Heart right ventricle (tissue), 16 donors: Measurements from ENCODE around the gene WDR81. TPM values are rescaled to one million over a fixed set of nuclear protein-coding genes. Genes with fewer than 3 reads are reported as not detected.

Source experiments
- ATAC-seq, 8 donors: fragments of 200-7000 bp; cut with Tn5 transposase; one replicate each; pipeline ENCODE4 v1.9.1; 2020; ENCODE audit warnings: mild to moderate bottlenecking in 8 of 8, moderate library complexity in 8 of 8, moderate number of reproducible peaks in 1 of 8
- DNase-seq, 2 donors: peaks; one replicate each; pipeline ENCODE4 v3.0.0-alpha.2; 2020
- H3K27ac ChIP-seq, 10 donors: fragments of 200-600 bp; sonication (generic) in 2 of 10; one replicate each; pipeline versions ENCODE4 v1.5.0 to v1.8.0; 2020 to 2022; ENCODE audit warnings: mild to moderate bottlenecking in 3 of 10
- H3K27me3 ChIP-seq, 7 donors: fragments of 200-600 bp; one replicate each; pipeline ENCODE4 v1.8.0; 2021 to 2022; ENCODE audit warnings: mild to moderate bottlenecking in 2 of 7
- H3K36me3 ChIP-seq, 9 donors: fragments of 200-600 bp; sonication (generic) in 1 of 9; one replicate each; pipeline versions ENCODE4 v1.5.0 to v1.8.0; 2020 to 2022; ENCODE audit warnings: mild to moderate bottlenecking in 2 of 9
- H3K4me1 ChIP-seq, 9 donors: fragments of 200-600 bp; sonication (generic) in 1 of 9; one replicate each; pipeline versions ENCODE4 v1.5.0 to v1.8.0; 2020 to 2022; ENCODE audit warnings: mild to moderate bottlenecking in 4 of 9
- H3K4me3 ChIP-seq, 10 donors: fragments of 200-600 bp; sonication (generic) in 2 of 10; one replicate each; pipeline versions ENCODE4 v1.5.0 to v1.8.0; 2020 to 2022; ENCODE audit warnings: mild to moderate bottlenecking in 7 of 10, moderate library complexity in 2 of 10
- H3K9me3 ChIP-seq, 11 donors: fragments of 200-600 bp in 10 of 11; sonication (generic) in 2 of 11; one replicate each; pipeline versions ENCODE4 v1.5.0 to v1.8.0; 2013 to 2022; ENCODE audit warnings: mild to moderate bottlenecking in 2 of 11, control low read depth in 1 of 11, moderate library complexity in 1 of 11
- WGBS, 2 donors: extraction: QIAGEN DNeasy Blood & Tissue Kit; methylation state at CpG; one replicate each; pipeline ENCODE4 v1.1.7; 2013; ENCODE audit warnings: inconsistent platforms in 1 of 2; 5-methylcytosine and 5-hydroxymethylcytosine counted together
- intact Hi-C, 10 donors: fragments of 100-400 bp; cut with DNase I; formaldehyde crosslinking; loops; one replicate each; pipeline versions ENCODE4 v1.11.1 to v1.14.2; 2022
- polyA plus RNA-seq, 2 donors: library from polyadenylated mRNA; stranded (reverse); fragments of 200-250 nt; gene quantifications; one replicate each; pipeline ENCODE4 v1.2.3, GENCODE V29; 2013
- total RNA-seq, 10 donors: library from RNA; stranded (reverse); fragmentation: NEBNext Ultra II Directional in 3 of 10; extraction: Animal tissue kit (Norgen Biotek cat#: 25700) in 3 of 10; gene quantifications; one replicate each; pipeline versions ENCODE4 v1.2.1 to v1.2.4, GENCODE V29; 2021 to 2023
- TF ChIP-seq, protein P1 (sequence below), 9 donors: fragments of 200-600 bp; sonication (generic) in 2 of 9; IDR thresholded peaks; one replicate each; pipeline versions ENCODE4 v1.5.0 to v1.8.0; 2021 to 2022; ENCODE audit warnings: antibody characterized with exemption in 9 of 9, mild to moderate bottlenecking in 5 of 9, moderate library complexity in 1 of 9
- donor health status: Arrhythmogenic right ventricular cardiomyopathy.
- donor health status: ischemic (EF 13 %, LVEDD 7.1; RV severe dilation, severe dysfunction).
- donor health status: healthy with polysubstance abuse.
- donor health status: DM: no; HTN: yes; CAD: no.
- donor health status: DM: no; HTN: no; CAD: no.
- donor health status: ischemic (EF 25% LVEDD 6.9; RV normal size, moderate dysfunction).
- donor health status: ischemic (EF 25% LVEDD 5.7; RV mildly dilated, moderate dysfunction).
- donor health status: healthy.
- donor health status: DM: yes; HTN: yes; CAD: no.
- donor health status: Ischemic cardiomyopathy.
- donor health status: ischemic (EF 35%, LVEDD 5.7; RV mildly dilated, moderate dysfunction).
- donor health status: nonischemic (EF 11% LVEDD 7.7; RV severe dilation, severe dysfunction).
- donor health status: DM: yes; HTN: yes; CAD: no.
- donor health status: PGD.
- donor health status: ischemic (EF 29% LVEDD 5.4; RV normal size, mild dysfunction).
- donor health status: nonischemic (EF 23%, LVEDD 6.1; RV moderate dilation, normal function).

Gene WDR81
- total and polyA plus RNA-seq, 12 donors, result 7.7 to 16.9 (median 9.2) TPM

DNA sequence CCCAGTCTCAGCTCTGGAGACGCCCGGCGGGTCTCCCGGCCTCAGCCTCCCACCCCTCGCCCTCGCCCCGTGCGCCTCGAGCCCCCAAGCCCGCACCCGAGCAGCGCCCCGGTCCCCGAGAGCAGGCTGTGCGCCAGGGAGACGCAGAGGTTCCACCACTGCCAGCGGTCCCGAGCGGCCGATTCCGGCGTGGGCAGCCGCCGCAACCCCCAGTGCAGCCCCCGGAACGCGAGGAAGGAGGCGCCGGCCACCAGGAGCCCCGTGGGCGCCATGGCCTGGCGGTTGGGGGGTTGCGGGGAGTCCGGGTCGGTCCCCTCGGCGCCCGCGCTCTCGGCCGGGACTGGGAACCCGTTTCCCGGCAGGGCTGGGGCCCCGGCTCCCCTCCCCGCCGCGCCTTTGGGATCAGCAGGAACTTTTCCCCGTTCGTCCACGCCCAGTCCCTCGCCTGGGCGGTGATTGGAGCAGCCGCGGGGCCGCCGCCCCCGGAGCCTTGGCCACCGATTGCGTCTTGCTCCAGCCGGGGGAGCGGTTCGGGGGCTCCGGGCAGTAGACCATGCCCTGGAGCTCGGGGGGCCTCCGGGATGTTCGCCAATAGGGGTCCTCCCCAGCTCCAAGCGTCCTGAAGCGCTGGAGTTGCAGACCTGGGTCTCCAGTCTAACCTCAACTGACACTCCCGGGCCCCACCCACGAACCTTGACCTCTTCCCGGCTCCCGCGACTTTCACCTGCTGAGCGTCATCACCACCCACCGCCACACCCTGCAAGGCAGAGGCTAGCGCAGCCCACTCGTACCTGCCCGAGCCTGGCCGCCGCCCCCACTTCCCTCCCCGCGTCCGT is 14.3 kb upstream of the WDR81 start, which contains the start of gene TLCD2:
Gene TLCD2 (minus strand): TSS at position 407 of the 836 bp plus-strand sequence. CDS start 135 bp downstream, at position 272.
- H3K4me1 ChIP-seq, result peaks cover 10 to 60% (median 46%) of the 10 kb centered on the region in 9 donors

DNA sequence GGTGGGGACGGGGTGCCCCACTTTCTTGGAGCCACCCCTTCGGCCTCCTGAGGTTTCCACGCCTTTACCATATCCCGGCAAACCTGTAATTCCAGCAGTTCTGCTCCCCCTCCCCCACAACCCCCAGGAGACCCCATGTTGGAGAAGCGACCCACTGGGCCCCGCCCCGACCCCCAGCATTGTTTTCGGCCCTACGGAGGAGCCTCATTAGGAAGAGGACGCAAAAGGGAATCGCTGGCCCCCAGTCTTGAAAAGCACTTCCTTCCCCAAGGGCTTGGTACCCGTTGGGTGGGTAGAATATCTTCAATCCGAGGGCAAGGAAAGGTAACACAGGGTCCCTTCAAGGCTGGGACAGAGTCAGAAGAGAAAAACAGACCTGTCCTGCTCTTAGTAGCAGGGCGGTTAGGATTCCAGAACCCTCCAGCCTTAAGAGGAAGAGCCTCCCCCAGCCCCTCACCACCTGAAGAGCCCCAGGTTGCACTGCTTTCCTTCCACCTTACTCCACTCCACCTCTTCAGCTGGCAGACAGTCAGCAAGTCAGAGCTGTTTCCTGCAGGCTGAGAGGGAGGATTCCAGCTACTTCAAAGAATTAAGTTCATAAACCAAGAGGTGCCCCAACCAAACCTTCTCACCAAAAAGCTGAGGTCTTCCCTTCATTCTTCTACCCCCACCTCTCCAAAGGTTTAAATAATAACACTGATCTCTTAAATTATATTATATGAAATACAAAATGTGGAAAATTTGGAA is 13.5 kb upstream of the WDR81 start:
- peaks cover 10 to 61% (median 52%) of the 10 kb centered on the region in 9 donors for H3K4me1 ChIP-seq
- H3K36me3 ChIP-seq, result peaks cover 0 to 50% (median 24%) of the 10 kb centered on the region in 9 donors
- H3K4me3 ChIP-seq, result peak overlapping the region; percentile 64 to 88 (median 78)
- 39 to 43% methylated on average over 14 of the region's 14 CpGs for WGBS, 2 donors
- no peaks in the 10 kb centered on the region for H3K9me3 ChIP-seq
- ATAC-seq (no peak), DNase-seq (no peak)
- H3K27ac ChIP-seq, result peak overlapping the region in 9 of 10 donors; percentile 76 to 99 (median 84)
- intact Hi-C loops, result loop anchor here in 8 of 10 donors (2.0 to 10.0 kb wide), 10 partner anchors 26 to 446 kb away; partner anchors contain the start of gene PRPF8 (in 1 of the 8)
- H3K27me3 ChIP-seq, result peaks cover 0 to 11% (median 0%) of the 10 kb centered on the region in 7 donors
- TF ChIP-seq, protein P1, sequence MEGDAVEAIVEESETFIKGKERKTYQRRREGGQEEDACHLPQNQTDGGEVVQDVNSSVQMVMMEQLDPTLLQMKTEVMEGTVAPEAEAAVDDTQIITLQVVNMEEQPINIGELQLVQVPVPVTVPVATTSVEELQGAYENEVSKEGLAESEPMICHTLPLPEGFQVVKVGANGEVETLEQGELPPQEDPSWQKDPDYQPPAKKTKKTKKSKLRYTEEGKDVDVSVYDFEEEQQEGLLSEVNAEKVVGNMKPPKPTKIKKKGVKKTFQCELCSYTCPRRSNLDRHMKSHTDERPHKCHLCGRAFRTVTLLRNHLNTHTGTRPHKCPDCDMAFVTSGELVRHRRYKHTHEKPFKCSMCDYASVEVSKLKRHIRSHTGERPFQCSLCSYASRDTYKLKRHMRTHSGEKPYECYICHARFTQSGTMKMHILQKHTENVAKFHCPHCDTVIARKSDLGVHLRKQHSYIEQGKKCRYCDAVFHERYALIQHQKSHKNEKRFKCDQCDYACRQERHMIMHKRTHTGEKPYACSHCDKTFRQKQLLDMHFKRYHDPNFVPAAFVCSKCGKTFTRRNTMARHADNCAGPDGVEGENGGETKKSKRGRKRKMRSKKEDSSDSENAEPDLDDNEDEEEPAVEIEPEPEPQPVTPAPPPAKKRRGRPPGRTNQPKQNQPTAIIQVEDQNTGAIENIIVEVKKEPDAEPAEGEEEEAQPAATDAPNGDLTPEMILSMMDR (IDR thresholded peaks at IDR 0.05), result no peak

More for the DNA sequence above, 14.3 kb upstream of the WDR81 start, which contains the start of gene TLCD2:
- TF ChIP-seq, protein P1 (IDR thresholded peaks at IDR 0.05), result no peak
- no peaks in the 10 kb centered on the region for H3K9me3 ChIP-seq
- intact Hi-C loops, result loop anchor here in 8 of 10 donors (2.0 to 10.0 kb wide), 10 partner anchors 25 to 445 kb away; partner anchors contain the start of gene PRPF8 (in 1 of the 8)
- DNase-seq (peak; percentile 74 to 81), ATAC-seq (peak; percentile 35 to 58 (median 42))
- H3K4me3 ChIP-seq, result peak within 1 kb of the TSS; percentile 64 to 88 (median 78)
- H3K27ac ChIP-seq, result peak within 1 kb of the TSS in 9 of 10 donors; percentile 76 to 99 (median 84)
- H3K27me3 ChIP-seq, result peaks cover 0 to 11% (median 0%) of the 10 kb centered on the region in 7 donors
- WGBS, 2 donors, result 2 to 3% methylated on average over 77 to 83 of the region's 83 CpGs
- peaks cover 0 to 50% (median 24%) of the 10 kb centered on the region in 9 donors for H3K36me3 ChIP-seq

DNA sequence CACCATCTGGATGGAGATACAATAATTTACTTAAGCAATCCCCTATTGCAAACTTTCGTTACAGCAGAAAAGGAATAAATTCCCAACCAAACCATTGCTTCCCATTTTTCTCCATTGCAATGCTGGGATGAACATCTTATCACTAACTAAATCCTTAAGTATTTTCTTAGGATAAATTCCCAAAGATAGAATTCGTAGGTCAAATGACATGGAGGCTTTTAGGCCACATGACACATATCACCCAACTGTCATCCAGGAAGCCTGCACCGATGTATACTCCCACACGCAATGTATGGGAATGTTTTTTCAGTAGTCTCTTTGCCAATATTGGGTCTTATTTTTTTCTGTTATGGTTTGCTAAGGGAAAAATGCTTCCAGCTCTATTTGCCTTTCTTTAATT is 12.7 kb upstream of the WDR81 start:
- WGBS, 2 donors, result 62 to 70% methylated on average over 4 of the region's 4 CpGs
- peaks cover 10 to 61% (median 52%) of the 10 kb centered on the region in 9 donors for H3K4me1 ChIP-seq
- H3K27me3 ChIP-seq, result peaks cover 0 to 11% (median 0%) of the 10 kb centered on the region in 7 donors
- no peak overlapping the region for H3K4me3 ChIP-seq
- TF ChIP-seq, protein P1 (IDR thresholded peaks at IDR 0.05), result no peak
- H3K27ac ChIP-seq, result peak overlapping the region in 2 of 10 donors; percentile 79 to 99
- intact Hi-C loops, result loop anchor here in 8 of 10 donors (2.0 to 10.0 kb wide), 10 partner anchors 27 to 447 kb away; partner anchors contain the start of gene PRPF8 (in 1 of the 8)
- peaks cover 0 to 50% (median 24%) of the 10 kb centered on the region in 9 donors for H3K36me3 ChIP-seq
- DNase-seq (no peak), ATAC-seq (no peak)
- no peaks in the 10 kb centered on the region for H3K9me3 ChIP-seq
